Measurements from ENCODE around the gene IFIH1.

GRCh38 chr2:162315938-162316337 lies 2.5 kb downstream of the IFIH1 start:
- TF ChIP-seq CTCF (conservative IDR thresholded peaks at IDR 0.05; ENCODE audit: low read depth, low read length) (no peak), EZH2 (IDR thresholded peaks at IDR 0.05; ENCODE audit: borderline replicate concordance, low read depth, low read length, poor library complexity, severe bottlenecking) (no peak)

Data from A673 (cell line).